Measurements from ENCODE around the gene LRRC14B.
"Not testable (repeated sequence)": the region's sequence is repeated elsewhere in the genome, so short reads cannot be mapped to it uniquely, and the experiment has no call there.

LRRC14B gene

GRCh38 chr5:160921-161802, 30.1 kb upstream of the LRRC14B start:
- DNase-seq = no peak

DNA sequence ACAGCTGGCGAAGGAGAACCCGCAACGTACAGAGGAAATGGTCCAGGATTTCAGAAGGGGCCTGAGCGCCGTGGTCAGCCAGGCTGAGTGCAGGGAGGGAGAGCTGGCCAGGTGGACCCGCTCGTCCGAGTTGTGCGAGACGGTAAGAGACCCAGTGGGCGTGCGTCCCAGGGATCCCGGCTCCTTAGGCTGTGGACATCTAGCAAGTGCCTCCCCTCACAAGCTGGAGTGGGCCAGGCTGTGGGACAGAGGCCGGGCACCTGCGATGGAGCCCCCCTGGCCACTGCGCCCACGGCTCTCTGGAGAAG, 29.5 kb upstream of the LRRC14B start:
- DNase-seq = no peak

DNA sequence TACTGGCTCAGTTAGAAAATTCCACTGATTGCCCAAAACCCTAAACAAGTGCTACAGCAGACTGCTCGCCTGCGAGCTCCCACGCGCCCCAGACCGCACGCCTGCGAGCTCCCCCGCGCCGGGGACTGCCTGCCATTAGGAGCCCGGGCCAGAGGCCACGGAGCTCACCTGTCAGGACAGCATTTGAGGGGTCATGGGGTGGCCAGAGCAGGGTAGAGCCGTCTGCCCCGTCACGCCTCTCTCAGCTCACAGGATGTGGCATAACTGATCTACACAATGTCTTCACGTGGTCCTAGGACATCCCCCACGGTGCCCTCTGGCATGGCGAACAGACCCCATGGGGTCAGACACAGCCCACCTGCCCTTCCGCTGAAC, 29.1 kb upstream of the LRRC14B start:
- DNase-seq = no peak

GRCh38 chr5:162565-163337, 28.5 kb upstream of the LRRC14B start:
- DNase-seq = no peak

GRCh38 chr5:163338-163620, 28.0 kb upstream of the LRRC14B start:
- DNase-seq = no peak

DNA sequence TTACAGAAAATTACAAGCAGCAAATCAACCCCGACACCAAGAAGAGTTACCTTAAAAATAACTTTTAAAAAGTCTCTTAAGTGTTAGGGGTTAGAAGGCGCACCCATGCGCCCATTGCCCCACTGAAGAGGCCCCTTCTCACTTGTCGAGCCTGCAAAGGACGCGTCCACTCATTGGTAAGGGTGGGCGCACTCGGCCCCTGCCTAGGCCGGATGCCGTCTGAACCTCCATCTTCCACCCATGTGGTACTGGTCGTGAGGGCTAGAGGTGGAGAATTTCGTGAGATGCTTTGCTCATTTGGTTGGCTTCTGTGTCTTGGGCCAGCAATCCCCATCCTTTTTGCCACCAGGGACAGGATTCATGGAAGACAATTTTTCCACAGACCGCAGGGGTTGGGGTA, 27.5 kb upstream of the LRRC14B start:
- no peak for DNase-seq

DNA sequence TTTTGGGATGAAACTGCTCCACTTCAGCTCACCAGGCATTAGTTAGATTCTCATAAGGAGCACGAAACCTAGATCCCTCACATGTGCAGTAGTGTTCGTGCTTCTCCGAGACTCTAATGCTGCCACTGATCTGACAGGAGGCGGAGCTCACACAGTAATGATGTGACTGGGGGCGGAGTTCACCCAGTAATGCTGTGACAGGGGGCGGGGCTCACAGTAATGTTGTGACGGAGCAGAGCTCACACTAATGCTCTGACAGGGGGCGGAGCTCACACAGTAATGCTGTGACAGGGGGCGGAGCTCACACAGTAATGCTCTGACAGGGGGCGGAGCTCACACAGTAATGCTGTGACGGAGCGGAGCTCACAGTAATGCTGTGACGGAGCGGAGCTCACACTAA, 27.1 kb upstream of the LRRC14B start:
- no peak for DNase-seq

- DNase-seq = not testable (repeated sequence)
Measured at GRCh38 chr5:164783-165182, 26.5 kb upstream of the LRRC14B start.

DNA sequence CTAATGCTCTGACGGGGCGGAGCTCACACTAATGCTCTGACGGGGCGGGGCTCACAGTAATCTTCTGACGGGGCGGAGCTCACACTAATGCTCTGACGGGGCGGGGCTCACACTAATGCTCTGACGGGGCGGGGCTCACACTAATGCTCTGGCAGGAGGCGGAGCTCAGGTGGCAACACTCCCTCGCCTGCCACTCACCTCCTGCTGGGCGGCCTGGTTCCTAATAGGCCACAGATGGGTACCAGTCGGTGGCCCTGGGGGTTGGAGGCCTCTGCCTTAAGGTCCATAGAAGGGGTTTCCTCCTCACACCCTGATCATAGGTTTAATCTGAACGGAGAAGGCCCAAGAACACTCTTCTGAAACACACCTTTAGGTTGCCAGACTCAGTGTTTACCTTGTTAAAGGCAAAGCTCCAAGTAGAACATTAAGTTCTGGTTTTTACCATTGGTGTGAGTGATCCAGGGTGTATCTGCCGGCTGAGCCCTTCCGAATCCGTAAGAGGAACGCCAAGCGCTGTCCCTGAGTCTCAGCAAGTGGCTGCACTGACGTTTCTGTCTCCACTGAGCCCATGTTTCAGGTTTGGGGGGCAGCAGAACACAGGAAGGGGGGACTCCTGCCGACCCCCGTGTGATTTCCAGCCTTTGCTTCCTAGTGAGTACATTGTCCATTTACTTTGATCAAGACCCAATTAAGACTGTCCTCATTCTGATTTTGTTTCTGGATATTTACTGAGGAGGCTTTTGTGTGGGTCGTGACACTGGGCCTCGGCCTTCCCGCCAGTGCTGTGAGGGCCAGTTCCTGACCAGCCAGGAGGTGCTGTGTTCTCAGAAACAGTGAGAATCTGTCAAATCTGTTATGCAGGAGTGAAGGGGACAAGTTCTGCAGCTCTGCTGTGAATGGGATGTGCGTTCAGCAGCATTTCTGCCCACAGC, 24.6 kb upstream of the LRRC14B start:
- no peak for DNase-seq

GRCh38 chr5:167511-167910, 23.8 kb upstream of the LRRC14B start:
- no peak for DNase-seq

- DNase-seq = no peak
Measured at GRCh38 chr5:167982-168660, 23.2 kb upstream of the LRRC14B start.

DNA sequence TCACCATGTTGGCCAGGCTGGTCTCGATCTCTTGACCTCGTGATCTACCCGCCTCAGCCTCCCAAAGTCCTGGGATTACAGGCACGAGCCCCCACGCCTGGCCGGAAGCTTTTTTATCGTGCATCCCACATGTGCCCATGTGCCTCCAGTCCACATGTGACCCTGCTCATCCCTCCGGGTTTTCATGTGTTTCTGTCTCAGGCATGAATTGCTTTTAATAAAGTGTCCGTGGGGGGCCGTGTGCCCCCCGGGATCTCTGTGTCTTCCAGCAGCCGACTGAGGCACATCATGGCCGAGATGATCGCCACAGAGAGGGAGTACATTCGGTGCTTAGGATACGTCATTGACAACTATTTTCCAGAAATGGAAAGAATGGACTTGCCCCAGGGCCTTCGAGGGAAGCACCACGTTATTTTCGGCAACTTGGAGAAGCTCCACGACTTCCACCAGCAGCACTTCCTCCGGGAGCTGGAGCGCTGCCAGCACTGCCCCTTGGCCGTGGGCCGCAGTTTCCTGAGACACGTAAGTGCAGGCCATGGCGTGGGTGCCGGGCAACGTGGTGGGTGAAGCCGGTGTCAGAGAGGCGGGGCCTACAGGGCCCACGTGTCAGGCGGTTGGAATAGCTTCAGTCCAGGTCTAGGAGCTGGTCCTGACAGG, 22.1 kb upstream of the LRRC14B start:
- no peak for DNase-seq

DNA sequence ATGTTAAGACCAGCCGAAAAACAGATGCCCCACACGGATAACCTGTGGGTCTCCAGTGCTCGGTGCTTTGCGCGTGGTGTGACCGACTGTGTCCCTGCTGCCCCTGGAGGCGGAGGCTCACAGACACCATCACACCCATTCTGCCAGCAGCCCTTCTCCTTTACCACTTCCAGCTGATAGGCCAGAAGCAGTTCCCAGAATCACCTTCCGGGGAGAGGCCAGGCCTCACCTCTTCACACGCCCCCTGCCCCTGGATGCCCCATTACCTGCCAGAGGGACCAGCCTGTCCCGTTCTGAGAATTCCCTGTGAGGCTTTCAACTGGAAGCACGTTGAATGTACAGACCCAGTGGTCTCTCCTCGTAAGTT, 21.6 kb upstream of the LRRC14B start:
- DNase-seq = no peak

DNA sequence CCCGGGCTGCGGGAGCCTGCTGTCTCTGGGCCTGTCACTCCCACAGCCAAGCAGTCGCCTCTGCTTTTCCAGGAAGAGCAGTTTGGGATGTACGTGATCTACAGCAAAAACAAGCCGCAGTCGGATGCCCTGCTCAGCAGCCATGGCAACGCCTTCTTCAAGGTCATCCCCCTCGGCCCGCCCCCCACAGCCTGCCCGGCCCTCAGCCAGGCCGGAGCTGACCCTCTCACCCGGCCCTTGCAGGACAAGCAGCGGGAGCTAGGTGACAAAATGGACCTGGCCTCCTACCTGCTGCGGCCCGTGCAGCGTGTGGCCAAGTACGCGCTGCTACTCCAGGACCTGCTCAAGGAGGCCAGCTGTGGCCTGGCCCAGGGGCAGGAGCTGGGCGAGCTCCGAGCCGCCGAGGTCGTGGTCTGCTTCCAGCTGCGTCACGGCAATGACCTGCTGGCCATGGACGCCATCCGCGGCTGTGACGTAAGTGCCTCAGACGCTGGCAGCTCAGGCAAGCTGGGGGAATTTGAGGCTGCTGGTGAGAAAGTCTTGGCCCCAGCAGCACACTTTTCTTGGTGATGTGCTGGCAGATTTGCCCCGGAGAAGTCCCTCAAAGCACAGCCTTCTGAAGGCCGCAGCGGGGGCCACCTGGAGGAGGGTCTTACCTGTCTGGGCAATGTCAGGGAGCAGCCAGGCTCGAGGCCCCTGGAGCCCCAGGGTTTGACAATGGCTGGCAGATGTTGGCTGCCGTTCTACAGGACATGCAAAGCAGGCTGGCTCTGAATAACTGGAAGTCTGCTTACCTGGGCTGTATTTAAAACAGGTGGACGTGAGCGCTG, 20.1 kb upstream of the LRRC14B start:
- DNase-seq = no peak

DNA sequence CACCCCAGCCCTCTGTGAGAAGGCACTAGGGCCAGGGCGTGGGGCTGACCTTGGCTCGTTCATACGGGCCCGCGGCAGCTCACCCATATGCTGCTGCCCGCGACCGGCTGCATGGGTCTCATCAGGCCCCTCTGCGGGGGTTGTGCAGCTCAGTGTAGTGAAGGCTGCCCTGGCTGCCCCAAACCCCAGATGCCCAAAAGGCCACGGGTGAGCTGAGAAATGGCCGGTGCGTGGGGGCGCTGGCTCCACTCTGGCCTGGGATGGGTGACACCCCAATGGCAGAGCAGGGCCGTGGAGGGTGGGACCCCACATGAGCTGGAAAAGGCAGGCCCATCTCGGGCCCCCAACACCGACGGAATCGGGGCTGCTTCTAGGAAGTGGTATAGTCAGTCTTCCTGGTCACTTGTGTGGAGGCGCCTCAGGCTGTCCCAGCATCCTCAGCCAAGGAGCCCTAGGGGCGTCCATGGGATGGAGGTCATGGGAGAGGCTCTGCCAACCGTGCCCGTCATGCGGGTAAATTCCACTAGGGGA, 19.4 kb upstream of the LRRC14B start:
- no peak for DNase-seq

DNA sequence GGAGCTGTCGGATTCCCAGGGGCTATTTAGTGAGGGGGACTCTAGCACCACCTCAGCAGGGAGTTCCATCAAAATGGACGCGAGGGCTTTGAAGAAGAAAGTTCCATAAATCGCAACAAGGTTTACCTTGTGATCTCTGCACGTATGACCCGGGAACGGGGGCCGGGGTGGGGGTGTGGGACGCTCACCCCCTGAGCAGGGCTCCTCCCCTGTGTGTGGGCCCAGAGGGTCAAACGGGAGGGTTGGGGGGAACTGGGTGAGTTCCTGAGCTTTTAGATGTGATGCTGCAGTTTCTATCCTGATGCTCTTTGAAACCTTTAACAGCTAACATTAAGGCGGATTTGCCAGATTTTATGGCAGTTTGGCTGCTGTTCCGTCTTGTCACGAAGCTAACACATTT, 18.9 kb upstream of the LRRC14B start:
- no peak for DNase-seq

GRCh38 chr5:172841-173251, 18.4 kb upstream of the LRRC14B start:
- DNase-seq = no peak

GRCh38 chr5:173392-174290, 17.7 kb upstream of the LRRC14B start:
- DNase-seq = no peak

- DNase-seq = no peak
Measured at GRCh38 chr5:174291-174600, 17.0 kb upstream of the LRRC14B start.

DNA sequence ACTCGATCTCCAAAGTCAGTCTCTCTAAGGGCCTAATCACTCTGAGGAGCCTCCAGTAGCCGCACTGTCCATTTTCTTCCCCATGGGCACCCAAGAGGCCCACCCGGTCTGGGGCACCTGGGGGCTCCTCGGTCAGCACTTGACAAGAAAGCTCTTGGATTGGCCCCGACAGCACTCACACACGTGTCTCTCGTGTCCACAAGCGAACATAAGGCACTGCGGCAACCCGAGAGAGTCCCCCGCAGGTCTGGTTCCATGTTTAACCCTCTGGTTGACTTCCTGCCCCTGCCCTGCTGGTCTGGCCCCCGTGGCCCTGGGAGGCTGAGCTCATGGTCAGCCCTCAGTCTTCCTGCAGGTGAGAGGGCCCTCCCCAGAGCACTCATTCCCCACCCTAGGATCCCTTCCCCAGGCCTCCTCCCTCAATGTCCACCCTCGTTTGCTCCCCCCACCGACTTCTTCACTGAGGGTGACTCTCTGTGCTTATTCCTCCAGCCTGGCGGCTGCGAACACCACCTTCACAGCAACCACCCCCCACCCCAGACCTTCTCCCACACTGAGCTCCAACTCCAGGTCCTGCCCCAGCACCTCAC, 16.3 kb upstream of the LRRC14B start:
- DNase-seq = no peak

All from C1 segment of cervical spinal cord (tissue), 14 donors.